K562 (cell line): ENCODE results near the gene B3GNT9. TPM values are rescaled to one million over a fixed set of nuclear protein-coding genes. Genes with fewer than 3 reads are reported as not detected.
A peak's percentile ranks its signal among the peaks of the same experiment; 100 is the strongest.

Experiments used
- ARID4B ChIP-seq: sonication (generic); formaldehyde crosslinking; IDR thresholded peaks from 2 replicates; pipeline ENCODE4 v1.8.0; 2022; ENCODE audit warnings: mild to moderate bottlenecking, missing genetic modification reagents
- ATF2 ChIP-seq: sonication (generic); formaldehyde crosslinking; IDR thresholded peaks from 2 replicates; pipeline ENCODE4 v1.8.1; 2022; ENCODE audit warnings: missing genetic modification reagents
- BMI1 ChIP-seq: fragments of 150-350 bp; IDR thresholded peaks from 2 replicates; pipeline ENCODE4 v1.6.1; 2014; ENCODE audit warnings: low read length
- C11orf30 ChIP-seq: fragments of 450-650 bp; IDR thresholded peaks from 2 replicates; pipeline ENCODE4 v1.6.1; 2016; ENCODE audit warnings: low read depth, mild to moderate bottlenecking
- CHD4 ChIP-seq: fragments of 200-600 bp; sonication (generic); IDR thresholded peaks from 3 replicates; pipeline ENCODE4 v1.6.1; 2012; ENCODE audit warnings: low read depth, mild to moderate bottlenecking, mixed read lengths, low read length, inconsistent platforms; ENCODE audit not compliant: insufficient read depth, insufficient replicate concordance, poor library complexity, severe bottlenecking
- FOXK1 ChIP-seq: sonication (generic); formaldehyde crosslinking; IDR thresholded peaks from 2 replicates; pipeline ENCODE4 v1.8.0; 2022; ENCODE audit warnings: missing genetic modification reagents, mild to moderate bottlenecking, borderline replicate concordance
- GTF2A2 ChIP-seq: IDR thresholded peaks from 2 replicates; pipeline ENCODE4 v1.6.1; 2016; ENCODE audit warnings: mild to moderate bottlenecking, missing genetic modification characterization, missing compliant biosample characterization
- RBFOX2 ChIP-seq: fragments of 200-400 bp; formaldehyde crosslinking; IDR thresholded peaks from 2 replicates; pipeline ENCODE4 v1.6.1; 2017; ENCODE audit warnings: low read depth, mild to moderate bottlenecking, low read length, moderate library complexity
- SREBF2 ChIP-seq: sonication (generic); formaldehyde crosslinking; IDR thresholded peaks from 2 replicates; pipeline ENCODE4 v1.4.0; 2020; ENCODE audit warnings: mild to moderate bottlenecking, missing genetic modification reagents
- TAL1 ChIP-seq: fragments of 450-650 bp; IDR thresholded peaks from 2 replicates; pipeline ENCODE4 v1.6.1; 2016; ENCODE audit warnings: mild to moderate bottlenecking
- ZBED1 ChIP-seq: IDR thresholded peaks from 2 replicates; pipeline ENCODE4 v1.6.1; 2014
- ZBTB1 ChIP-seq: sonication (generic); formaldehyde crosslinking; IDR thresholded peaks from 2 replicates; pipeline ENCODE4 v1.8.1; 2023; ENCODE audit warnings: missing genetic modification reagents, low read depth, mild to moderate bottlenecking, borderline replicate concordance
- ZBTB26 ChIP-seq: fragments of 450-650 bp; formaldehyde crosslinking; IDR thresholded peaks from 2 replicates; pipeline ENCODE4 v1.4.0; 2022; ENCODE audit warnings: missing genetic modification characterization
- ZNF12 ChIP-seq: sonication (generic); formaldehyde crosslinking; IDR thresholded peaks from 2 replicates; pipeline ENCODE4 v1.4.0; 2020; ENCODE audit warnings: mild to moderate bottlenecking, missing genetic modification reagents
- ZNF175 ChIP-seq: fragments of 200-800 bp; sonication (Bioruptor generic); IDR thresholded peaks from 2 replicates; pipeline ENCODE4 v1.6.1; 2016; ENCODE audit warnings: low read depth, mild to moderate bottlenecking, missing genetic modification characterization, missing compliant biosample characterization
- ZNF253 ChIP-seq: fragments of 250-450 bp; sonication (Bioruptor Pico); conservative IDR thresholded peaks from 2 replicates; pipeline ENCODE4 v1.6.1; 2021; ENCODE audit warnings: mild to moderate bottlenecking
- ZNF655 ChIP-seq: fragments of 250-450 bp; sonication (Bioruptor Pico); IDR thresholded peaks from 2 replicates; pipeline ENCODE4 v1.5.0; 2021
- polyA plus RNA-seq, 8 experiments: library from polyadenylated mRNA; depleted of rRNA in 4 of 8; stranded (reverse) in 5 of 8; unstranded in 3 of 8; fragments of >200 nt; fragmentation: Nextera tagmentation in 2 of 8; fragmentation: Illumina TruSeq in 1 of 8; extraction: Ambion mirVana in 2 of 8; extraction: Trizol in 1 of 8; gene quantifications; 2 replicates each; pipeline versions ENCODE4 v1.2.1 to v1.2.3, GENCODE V29; 2011 to 2014; ENCODE audit warnings: inconsistent platforms in 1 of 8, missing spikeins in 1 of 8
- total RNA-seq, 7 experiments: library from RNA; depleted of rRNA in 6 of 7; stranded (reverse); fragments of >200 nt in 6 of 7; fragmentation: Illumina TruSeq in 2 of 7; extraction: Trizol in 2 of 7; gene quantifications; 2 replicates each; pipeline versions ENCODE4 v1.2.1 to v1.2.3, GENCODE V29; 2011 to 2021; ENCODE audit warnings: low replicate concordance in 1 of 7

Gene B3GNT9
- total and polyA plus RNA-seq, 9 of the 15 experiments (the other 6 are each of a cell fraction or from before 2014, with no cell fraction given), result 0.01 to 1.8 (median 1.1) TPM; not detected in 1

- TF ChIP-seq ZNF655 (CRISPR knock-in tag), result no peak
- TF ChIP-seq SREBF2, result no peak
- no peak for TF ChIP-seq ZBTB1 (CRISPR knock-in tag)
- peak; percentile 63 for TF ChIP-seq RBFOX2
- no peak for TF ChIP-seq BMI1
- TF ChIP-seq ZBTB26 (CRISPR knock-in tag), result no peak
- TF ChIP-seq FOXK1 (CRISPR knock-in tag), result no peak
- no peak for TF ChIP-seq GTF2A2 (tag)
- peak; percentile 49; the same call in 1 of the 2 replicates for TF ChIP-seq ARID4B
- TF ChIP-seq ZNF253 (CRISPR knock-in tag), result no peak
- no peak for TF ChIP-seq CHD4
- no peak for TF ChIP-seq ZNF12 (CRISPR knock-in tag)
- TF ChIP-seq C11orf30, result peak; percentile 69
- TF ChIP-seq ZBED1, result no peak
- TF ChIP-seq TAL1, result no peak
- TF ChIP-seq ATF2 (CRISPR knock-in tag), result no peak
- TF ChIP-seq ZNF175, result no peak
Measured at GRCh38 chr16:67170168-67170948, 19.6 kb upstream of the B3GNT9 start, which contains the start of gene NOL3 (continued).
